ENCODE measurements around the gene PCCA. TPM values are rescaled to one million over a fixed set of nuclear protein-coding genes. Genes with fewer than 3 reads are reported as not detected.

The PCCA gene
- total and polyA plus RNA-seq, 4 donors: 8.3 to 71.8 (median 22.8) TPM

GRCh38 chr13:100563779-100564178, 474.9 kb downstream of the PCCA start:
- Histone ChIP-seq H3K9ac (ENCODE audit: insufficient read depth in 1 of 2, low read length in 2 of 2) (no peak overlapping the region), H3K27me3 (ENCODE audit: control insufficient read depth in 3 of 3, insufficient read depth in 3 of 3, low read length in 2 of 3) (no peaks in the 10 kb centered on the region), H3K27ac (ENCODE audit: low read depth in 1 of 2, low read length in 1 of 2) (no peak overlapping the region), H3K4me3 (no peak overlapping the region), H3K36me3 (ENCODE audit: control insufficient read depth in 4 of 4, insufficient read depth in 4 of 4, low read length in 4 of 4) (no peaks in the 10 kb centered on the region), H3K4me1 (ENCODE audit: control insufficient read depth in 5 of 5, insufficient read depth in 5 of 5, low read length in 5 of 5) (no peaks in the 10 kb centered on the region), H3K9me3 (ENCODE audit: control insufficient read depth in 4 of 4, insufficient read depth in 3 of 4, low read length in 3 of 4) (peaks cover 0 to 6% (median 0%) of the 10 kb centered on the region in 4 donors)
- DNase-seq (no peak), ATAC-seq (ENCODE audit: insufficient read depth, low FRiP score) (no peak)
- 97% methylated on average over 7 of the region's 7 CpGs for WGBS, 2 donors
- no peak for TF ChIP-seq CTCF (IDR thresholded peaks at IDR 0.05; ENCODE audit: control extremely low read depth, extremely low read depth)

GRCh38 chr13:100564444-100565223, 475.7 kb downstream of the PCCA start:
- ATAC-seq (ENCODE audit: insufficient read depth, low FRiP score) (no peak), DNase-seq (no peak)
- no peak for TF ChIP-seq CTCF (IDR thresholded peaks at IDR 0.05; ENCODE audit: control extremely low read depth, extremely low read depth)
- Histone ChIP-seq H3K4me3 (no peak overlapping the region), H3K27ac (ENCODE audit: low read depth in 1 of 2, low read length in 1 of 2) (no peak overlapping the region), H3K9ac (ENCODE audit: insufficient read depth in 1 of 2, low read length in 2 of 2) (no peak overlapping the region), H3K4me1 (ENCODE audit: control insufficient read depth in 5 of 5, insufficient read depth in 5 of 5, low read length in 5 of 5) (no peaks in the 10 kb centered on the region), H3K27me3 (ENCODE audit: control insufficient read depth in 3 of 3, insufficient read depth in 3 of 3, low read length in 2 of 3) (no peaks in the 10 kb centered on the region), H3K36me3 (ENCODE audit: control insufficient read depth in 4 of 4, insufficient read depth in 4 of 4, low read length in 4 of 4) (no peaks in the 10 kb centered on the region), H3K9me3 (ENCODE audit: control insufficient read depth in 4 of 4, insufficient read depth in 3 of 4, low read length in 3 of 4) (peaks cover 0 to 6% (median 0%) of the 10 kb centered on the region in 4 donors)
- 87 to 93% methylated on average over 13 of the region's 13 CpGs for WGBS, 2 donors

GRCh38 chr13:100565286-100565685, 476.4 kb downstream of the PCCA start:
- no peak overlapping the region for H3K9ac ChIP-seq (ENCODE audit: insufficient read depth in 1 of 2, low read length in 2 of 2)
- ATAC-seq (ENCODE audit: insufficient read depth, low FRiP score) (no peak), DNase-seq (no peak)
- H3K27ac ChIP-seq (ENCODE audit: low read depth in 1 of 2, low read length in 1 of 2): no peak overlapping the region
- H3K36me3 ChIP-seq (ENCODE audit: control insufficient read depth in 4 of 4, insufficient read depth in 4 of 4, low read length in 4 of 4): no peaks in the 10 kb centered on the region
- no peaks in the 10 kb centered on the region for H3K27me3 ChIP-seq (ENCODE audit: control insufficient read depth in 3 of 3, insufficient read depth in 3 of 3, low read length in 2 of 3)
- peaks cover 0 to 6% (median 0%) of the 10 kb centered on the region in 4 donors for H3K9me3 ChIP-seq (ENCODE audit: control insufficient read depth in 4 of 4, insufficient read depth in 3 of 4, low read length in 3 of 4)
- WGBS, 2 donors: 73% methylated on average over 8 of the region's 8 CpGs
- no peak for TF ChIP-seq CTCF (IDR thresholded peaks at IDR 0.05; ENCODE audit: control extremely low read depth, extremely low read depth)
- no peaks in the 10 kb centered on the region for H3K4me1 ChIP-seq (ENCODE audit: control insufficient read depth in 5 of 5, insufficient read depth in 5 of 5, low read length in 5 of 5)
- H3K4me3 ChIP-seq: no peak overlapping the region

Data from lung (tissue), 12 donors.